Natural killer cell (primary cell): ENCODE measurements around the gene CLSTN2. TPM values are rescaled to one million over a fixed set of nuclear protein-coding genes. Genes with fewer than 3 reads are reported as not detected.

Experiments
- ATAC-seq, 3 donors: fragments of 150-1000 bp in 2 of 3; fragments of 200-7000 bp in 1 of 3; cut with Tn5 transposase; 1 replicate in 1 of 3; 2 replicates in 2 of 3; pipeline ENCODE4 v1.10.0; 2021; ENCODE audit warnings: mild to moderate bottlenecking in 2 of 3, moderate library complexity in 2 of 3
- DNase-seq, 2 donors: peaks; one replicate each; pipeline versions ENCODE4 v3.0.0 to v3.0.0-alpha.2; 2013 to 2021; ENCODE audit warnings: mixed read lengths in 1 of 2
- H3K27ac ChIP-seq: one replicate; pipeline ENCODE4 v1.5.1; 2013; ENCODE audit warnings: mild to moderate bottlenecking, low read length
- H3K27me3 ChIP-seq: one replicate; pipeline ENCODE4 v1.6.1; 2013; ENCODE audit warnings: low read length; ENCODE audit not compliant: control insufficient read depth, insufficient read depth
- H3K36me3 ChIP-seq: one replicate; pipeline ENCODE4 v1.6.1; 2013; ENCODE audit warnings: low read length; ENCODE audit not compliant: control insufficient read depth, insufficient read depth
- H3K4me1 ChIP-seq: one replicate; pipeline ENCODE4 v1.6.1; 2013; ENCODE audit warnings: low read length; ENCODE audit not compliant: control insufficient read depth, insufficient read depth
- H3K4me3 ChIP-seq: one replicate; pipeline ENCODE4 v1.5.1; 2013; ENCODE audit warnings: low read length
- H3K9me3 ChIP-seq: one replicate; pipeline ENCODE4 v1.6.1; 2013; ENCODE audit warnings: low read length; ENCODE audit not compliant: control insufficient read depth, insufficient read depth
- H3K27ac Mint-ChIP-seq, 2 donors: one replicate each; pipeline ENCODE4 v1.8.0; 2022; ENCODE audit warnings: mild to moderate bottlenecking in 2 of 2, mixed read lengths in 2 of 2, moderate library complexity in 1 of 2
- H3K27me3 Mint-ChIP-seq, 2 donors: one replicate each; pipeline ENCODE4 v1.8.0; 2022; ENCODE audit warnings: low read depth in 2 of 2, mixed read lengths in 2 of 2
- H3K36me3 Mint-ChIP-seq: one replicate; pipeline ENCODE4 v1.8.0; 2022; ENCODE audit warnings: mixed read lengths
- H3K4me1 Mint-ChIP-seq, 2 donors: one replicate each; pipeline ENCODE4 v1.8.0; 2022; ENCODE audit warnings: mixed read lengths in 2 of 2
- H3K4me3 Mint-ChIP-seq: one replicate; pipeline ENCODE4 v1.8.0; 2022; ENCODE audit warnings: mild to moderate bottlenecking, moderate library complexity, mixed read lengths
- H3K9me3 Mint-ChIP-seq, 2 donors: one replicate each; pipeline ENCODE4 v1.8.0; 2022; ENCODE audit warnings: mixed read lengths in 2 of 2
- CTCF ChIP-seq: fragments of 200-600 bp; IDR thresholded peaks from one replicate; pipeline ENCODE4 v1.8.0; 2022; ENCODE audit warnings: antibody characterized with exemption
- WGBS: methylation state at CpG from one replicate; pipeline ENCODE4 v1.1.7; 2013; ENCODE audit warnings: missing lambda C conversion rate; ENCODE audit not compliant: insufficient coverage; 5-methylcytosine and 5-hydroxymethylcytosine counted together
- intact Hi-C: fragments of 100-400 bp; cut with micrococcal nuclease; formaldehyde crosslinking; loops from one replicate; pipeline ENCODE4 v1.14.2; 2022
- total RNA-seq, 4 donors: library from RNA; stranded (reverse); fragments of 120-200 nt in 1 of 4; gene quantifications; one replicate each; pipeline versions ENCODE4 v1.2.3 to v1.2.4, GENCODE V29; 2013 to 2022

CLSTN2 gene
- total RNA-seq, 3 donors from 2014 or later (not counting 1 experiment from before 2014, with no cell fraction given) = 0.05 TPM; not detected in 2

- TF ChIP-seq CTCF = no peak
- no peak for DNase-seq
- Mint-ChIP-seq H3K4me3 (no peak overlapping the region), H3K4me1 (no peaks in the 10 kb centered on the region), H3K36me3 (no peaks in the 10 kb centered on the region), H3K27me3 (peaks cover 10 to 27% of the 10 kb centered on the region in 2 donors), H3K9me3 (no peaks in the 10 kb centered on the region), H3K27ac (no peak overlapping the region)
- intact Hi-C loops = no loop called here
- no peak overlapping the region for H3K27ac ChIP-seq
- WGBS = 89% methylated on average over 2 of the region's 3 CpGs
- no peaks in the 10 kb centered on the region for H3K36me3 ChIP-seq
- no peaks in the 10 kb centered on the region for H3K27me3 ChIP-seq
- no peaks in the 10 kb centered on the region for H3K9me3 ChIP-seq
- no peak for ATAC-seq
- H3K4me3 ChIP-seq = no peak overlapping the region
- no peaks in the 10 kb centered on the region for H3K4me1 ChIP-seq
Measured at GRCh38 chr3:140472306-140473020, 537.5 kb downstream of the CLSTN2 start.

- no peak overlapping the region for H3K4me3 ChIP-seq
- H3K4me1 ChIP-seq = no peaks in the 10 kb centered on the region
- H3K27me3 ChIP-seq = no peaks in the 10 kb centered on the region
- Mint-ChIP-seq H3K27ac (no peak overlapping the region), H3K36me3 (no peaks in the 10 kb centered on the region), H3K27me3 (peaks cover 7 to 13% of the 10 kb centered on the region in 2 donors), H3K4me1 (no peaks in the 10 kb centered on the region), H3K9me3 (no peaks in the 10 kb centered on the region), H3K4me3 (no peak overlapping the region)
- no peak overlapping the region for H3K27ac ChIP-seq
- no peak for TF ChIP-seq CTCF
- DNase-seq (no peak), ATAC-seq (no peak)
- no peaks in the 10 kb centered on the region for H3K36me3 ChIP-seq
- WGBS = 44% methylated on average over 1 of the region's 1 CpG
- no peaks in the 10 kb centered on the region for H3K9me3 ChIP-seq
- intact Hi-C loops = no loop called here
Measured at GRCh38 chr3:140487566-140487965, 552.6 kb downstream of the CLSTN2 start.

GRCh38 chr3:140493271-140493670, 558.3 kb downstream of the CLSTN2 start:
- WGBS = 60% methylated on average over 1 of the region's 1 CpG
- Mint-ChIP-seq H3K4me1 (no peaks in the 10 kb centered on the region), H3K9me3 (no peaks in the 10 kb centered on the region), H3K27ac (no peak overlapping the region), H3K27me3 (peaks cover 7 to 8% of the 10 kb centered on the region in 2 donors), H3K4me3 (no peak overlapping the region), H3K36me3 (no peaks in the 10 kb centered on the region)
- DNase-seq = no peak
- no peak overlapping the region for H3K4me3 ChIP-seq
- TF ChIP-seq CTCF = no peak
- H3K27me3 ChIP-seq = no peaks in the 10 kb centered on the region
- H3K36me3 ChIP-seq = no peaks in the 10 kb centered on the region
- no peak for ATAC-seq
- no peaks in the 10 kb centered on the region for H3K4me1 ChIP-seq
- H3K9me3 ChIP-seq = no peaks in the 10 kb centered on the region
- intact Hi-C loops = loop anchor here (10.0 kb wide), 1 partner anchor 198 kb away; no protein-coding TSS in a partner anchor
- no peak overlapping the region for H3K27ac ChIP-seq

GRCh38 chr3:140494970-140495369, 560.0 kb downstream of the CLSTN2 start:
- no peaks in the 10 kb centered on the region for H3K27me3 ChIP-seq
- H3K36me3 ChIP-seq = no peaks in the 10 kb centered on the region
- no peak overlapping the region for H3K27ac ChIP-seq
- H3K4me3 ChIP-seq = no peak overlapping the region
- H3K27me3 Mint-ChIP-seq = peaks cover 5 to 7% of the 10 kb centered on the region in 2 donors
- ATAC-seq (no peak), DNase-seq (no peak)
- H3K4me1 ChIP-seq = no peaks in the 10 kb centered on the region
- no peak overlapping the region for H3K27ac Mint-ChIP-seq
- TF ChIP-seq CTCF = no peak
- H3K9me3 Mint-ChIP-seq = no peaks in the 10 kb centered on the region
- 34% methylated on average over 2 of the region's 2 CpGs for WGBS
- intact Hi-C loops = loop anchor here (10.0 kb wide), 1 partner anchor 200 kb away; no protein-coding TSS in a partner anchor
- H3K4me3 Mint-ChIP-seq = no peak overlapping the region
- no peaks in the 10 kb centered on the region for H3K4me1 Mint-ChIP-seq
- no peaks in the 10 kb centered on the region for H3K9me3 ChIP-seq
- no peaks in the 10 kb centered on the region for H3K36me3 Mint-ChIP-seq
